Fibroblast of skin of abdomen (primary cell): ENCODE data around the gene BCL2L13.
A peak's percentile ranks its signal among the peaks of the same experiment; 100 is the strongest.
"Not testable (repeated sequence)": the region's sequence is repeated elsewhere in the genome, so short reads cannot be mapped to it uniquely, and the experiment has no call there.

Source experiments
- DNase-seq: peaks from one replicate; pipeline ENCODE4 v3.0.0-alpha.2; 2013

Gene BCL2L13

GRCh38 chr22:17636850-17637249 lies 1.7 kb upstream of the BCL2L13 start:
- DNase-seq: not testable (repeated sequence)

GRCh38 chr22:17637490-17638181 lies 921 bp upstream of the BCL2L13 start:
- DNase-seq: no peak

- no peak for DNase-seq
Observed at GRCh38 chr22:17638182-17638431, 450 bp upstream of the BCL2L13 start.

- DNase-seq: peak; percentile 22
Observed at GRCh38 chr22:17639247-17639741, 737 bp downstream of the BCL2L13 start.

- DNase-seq: no peak
Observed at GRCh38 chr22:17641269-17641668, 2.7 kb downstream of the BCL2L13 start.

- DNase-seq: not testable (repeated sequence)
Observed at GRCh38 chr22:17642357-17642756, 3.8 kb downstream of the BCL2L13 start.

- no peak for DNase-seq
Observed at GRCh38 chr22:17647452-17647851, 8.9 kb downstream of the BCL2L13 start.

- DNase-seq: no peak
Observed at GRCh38 chr22:17647991-17648390, 9.4 kb downstream of the BCL2L13 start.

GRCh38 chr22:17648569-17648968 lies 10.0 kb downstream of the BCL2L13 start:
- DNase-seq: no peak

- no peak for DNase-seq
Observed at GRCh38 chr22:17655289-17655688, 16.7 kb downstream of the BCL2L13 start.

- no peak for DNase-seq
Observed at GRCh38 chr22:17656870-17657395, 18.4 kb downstream of the BCL2L13 start.

- DNase-seq: no peak
Observed at GRCh38 chr22:17664414-17665055, 26.0 kb downstream of the BCL2L13 start.

GRCh38 chr22:17665248-17665647 lies 26.7 kb downstream of the BCL2L13 start:
- DNase-seq: no peak

- no peak for DNase-seq
Observed at GRCh38 chr22:17665854-17666253, 27.3 kb downstream of the BCL2L13 start.

- DNase-seq: not testable (repeated sequence)
Observed at GRCh38 chr22:17671521-17672092, 33.0 kb downstream of the BCL2L13 start.

- DNase-seq: peak; percentile 46
Observed at GRCh38 chr22:17672417-17672991, 33.9 kb downstream of the BCL2L13 start.

GRCh38 chr22:17674152-17674551 lies 35.6 kb downstream of the BCL2L13 start:
- no peak for DNase-seq

GRCh38 chr22:17675584-17675983 lies 37.0 kb downstream of the BCL2L13 start:
- no peak for DNase-seq

- DNase-seq: peak; percentile 41
Observed at GRCh38 chr22:17678817-17679385, 40.3 kb downstream of the BCL2L13 start.

GRCh38 chr22:17684245-17684644 lies 45.7 kb downstream of the BCL2L13 start:
- DNase-seq: no peak

GRCh38 chr22:17692841-17693240 lies 54.3 kb downstream of the BCL2L13 start:
- no peak for DNase-seq

- no peak for DNase-seq
Observed at GRCh38 chr22:17694193-17694592, 55.6 kb downstream of the BCL2L13 start.

- DNase-seq: no peak
Observed at GRCh38 chr22:17694752-17695151, 56.2 kb downstream of the BCL2L13 start.
